ENCODE data around the gene EHBP1. TPM values are rescaled to one million over a fixed set of nuclear protein-coding genes. Genes with fewer than 3 reads are reported as not detected.

The EHBP1 gene
- total RNA-seq, 2 experiments from 2014 or later, result 21.4 to 22.3 TPM

- no peak for ATAC-seq (ENCODE audit: poor library complexity)
- H3K4me3 ChIP-seq (ENCODE audit: low read length), result no peak overlapping the region
- intact Hi-C loops (cut with DNase I, micrococcal nuclease), result no loop called here
- no peaks in the 10 kb centered on the region for H3K27me3 ChIP-seq (ENCODE audit: control insufficient read depth in 1 of 2, insufficient read depth in 2 of 2, low read length in 2 of 2)
- no peaks in the 10 kb centered on the region for H3K4me1 ChIP-seq (ENCODE audit: insufficient read depth, low read length)
- H3K27ac ChIP-seq (ENCODE audit: low read depth in 1 of 2, low read length in 2 of 2), result no peak overlapping the region
- H3K9me3 Mint-ChIP-seq, result peaks cover 6% of the 10 kb centered on the region
- H3K27me3 Mint-ChIP-seq, result no peaks in the 10 kb centered on the region
- H3K4me1 Mint-ChIP-seq (ENCODE audit: low read depth), result peaks cover 40% of the 10 kb centered on the region
- H3K4me3 Mint-ChIP-seq, result no peak overlapping the region
- no peak overlapping the region for H3K27ac Mint-ChIP-seq
- H3K9me3 ChIP-seq (ENCODE audit: control insufficient read depth in 1 of 2, insufficient read depth in 1 of 2, low read length in 2 of 2), result peaks cover 3 to 5% of the 10 kb centered on the region in 2 experiments
- ChIA-PET CTCF (no interaction called here), POLR2A (no interaction called here)
- no peaks in the 10 kb centered on the region for H3K36me3 ChIP-seq (ENCODE audit: insufficient read depth, low read length)
- peaks cover 53% of the 10 kb centered on the region for H3K36me3 Mint-ChIP-seq (ENCODE audit: low read depth)
- no peak for DNase-seq
- TF ChIP-seq CTCF (IDR thresholded peaks at IDR 0.05), result no peak
Observed at GRCh38 chr2:62719757-62720156, 14.2 kb downstream of the EHBP1 start.

DNA sequence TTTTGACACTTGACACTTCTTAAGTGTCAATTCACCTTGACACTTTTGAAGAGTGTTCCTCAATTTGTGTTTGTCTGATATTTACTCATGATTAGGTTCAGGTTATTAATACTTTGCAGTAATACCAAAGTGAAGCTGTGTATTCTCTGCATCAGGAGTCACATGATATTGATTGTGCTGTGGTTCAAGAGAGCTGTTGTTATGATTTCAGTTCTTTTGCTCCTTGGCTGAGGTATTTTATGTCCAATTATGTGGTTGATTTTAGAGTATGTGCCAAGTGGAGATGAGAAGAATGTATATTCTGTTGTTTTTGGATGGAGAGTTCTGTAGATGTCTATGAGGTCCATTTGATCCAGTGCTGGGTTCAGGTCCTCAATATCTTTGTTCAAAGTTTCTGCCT lies 17.2 kb downstream of the EHBP1 start:
- Histone ChIP-seq H3K27me3 (ENCODE audit: control insufficient read depth in 1 of 2, insufficient read depth in 2 of 2, low read length in 2 of 2) (no peaks in the 10 kb centered on the region), H3K27ac (ENCODE audit: low read depth in 1 of 2, low read length in 2 of 2) (no peak overlapping the region), H3K9me3 (ENCODE audit: control insufficient read depth in 1 of 2, insufficient read depth in 1 of 2, low read length in 2 of 2) (peaks cover 5 to 8% of the 10 kb centered on the region in 2 experiments), H3K36me3 (ENCODE audit: insufficient read depth, low read length) (no peaks in the 10 kb centered on the region), H3K4me3 (ENCODE audit: low read length) (no peak overlapping the region), H3K4me1 (ENCODE audit: insufficient read depth, low read length) (no peaks in the 10 kb centered on the region)
- intact Hi-C loops (cut with DNase I, micrococcal nuclease), result no loop called here
- peaks cover 52% of the 10 kb centered on the region for H3K36me3 Mint-ChIP-seq (ENCODE audit: low read depth)
- peaks cover 40% of the 10 kb centered on the region for H3K4me1 Mint-ChIP-seq (ENCODE audit: low read depth)
- no peak overlapping the region for H3K4me3 Mint-ChIP-seq
- ATAC-seq (ENCODE audit: poor library complexity) (no peak), DNase-seq (no peak)
- ChIA-PET POLR2A (no interaction called here), CTCF (no interaction called here)
- peaks cover 6% of the 10 kb centered on the region for H3K9me3 Mint-ChIP-seq
- H3K27ac Mint-ChIP-seq, result no peak overlapping the region
- TF ChIP-seq CTCF (IDR thresholded peaks at IDR 0.05), result no peak
- no peaks in the 10 kb centered on the region for H3K27me3 Mint-ChIP-seq

GRCh38 chr2:62723253-62723652 lies 17.7 kb downstream of the EHBP1 start:
- Histone ChIP-seq H3K36me3 (ENCODE audit: insufficient read depth, low read length) (no peaks in the 10 kb centered on the region), H3K27me3 (ENCODE audit: control insufficient read depth in 1 of 2, insufficient read depth in 2 of 2, low read length in 2 of 2) (no peaks in the 10 kb centered on the region), H3K9me3 (ENCODE audit: control insufficient read depth in 1 of 2, insufficient read depth in 1 of 2, low read length in 2 of 2) (peaks cover 5 to 8% of the 10 kb centered on the region in 2 experiments), H3K27ac (ENCODE audit: low read depth in 1 of 2, low read length in 2 of 2) (no peak overlapping the region), H3K4me1 (ENCODE audit: insufficient read depth, low read length) (no peaks in the 10 kb centered on the region), H3K4me3 (ENCODE audit: low read length) (no peak overlapping the region)
- H3K27ac Mint-ChIP-seq, result no peak overlapping the region
- POLR2A ChIA-PET, result no interaction called here
- DNase-seq (no peak), ATAC-seq (ENCODE audit: poor library complexity) (no peak)
- peaks cover 42% of the 10 kb centered on the region for H3K4me1 Mint-ChIP-seq (ENCODE audit: low read depth)
- TF ChIP-seq CTCF (IDR thresholded peaks at IDR 0.05), result no peak
- peaks cover 52% of the 10 kb centered on the region for H3K36me3 Mint-ChIP-seq (ENCODE audit: low read depth)
- H3K9me3 Mint-ChIP-seq, result peaks cover 6% of the 10 kb centered on the region
- CTCF ChIA-PET, result no interaction called here
- H3K4me3 Mint-ChIP-seq, result no peak overlapping the region
- no peaks in the 10 kb centered on the region for H3K27me3 Mint-ChIP-seq
- intact Hi-C loops (cut with DNase I, micrococcal nuclease), result no loop called here

Data from CD4-positive, alpha-beta T cell (primary cell).